PC-3 (cell line): ENCODE data around the gene SUPT16H. TPM values are rescaled to one million over a fixed set of nuclear protein-coding genes. Genes with fewer than 3 reads are reported as not detected.

Experiments
- ATAC-seq: fragments of 200-7000 bp; cut with Tn5 transposase; 2 replicates; pipeline ENCODE4 v1.9.1; 2020; ENCODE audit warnings: mild to moderate bottlenecking, moderate library complexity
- BruUV-seq: library from RNA; stranded (reverse); fragments of 400-500 nt; replicated peaks from 2 replicates; lab custom pipeline; 2021; lab: Mats Ljungman, UMichigan
- CTCF ChIA-PET: fragments of 300-600 bp; sonication (Branson Sonifier 250); formaldehyde crosslinking; loops from one replicate; lab custom pipeline; 2022; ENCODE audit warnings: antibody characterized with exemption; lab: Charles Lee
- POLR2A ChIA-PET: fragments of 300-600 bp; sonication (Branson Sonifier 250); formaldehyde crosslinking; loops from one replicate; lab custom pipeline; 2022; ENCODE audit warnings: antibody characterized with exemption; ENCODE audit not compliant: unreplicated experiment; lab: Charles Lee
- DNase-seq: peaks from one replicate; pipeline ENCODE4 v3.0.0-alpha.2; 2015
- H2AFZ ChIP-seq: fragments of 300-600 bp; sonication (generic); 2 replicates; pipeline ENCODE4 v1.6.0; 2016; ENCODE audit warnings: antibody characterized with exemption, low read length
- H3F3A ChIP-seq: fragments of 300-600 bp; sonication (generic); one replicate; pipeline ENCODE4 v1.6.0; 2017; ENCODE audit warnings: antibody characterized with exemption, low read length, control low read depth, mild to moderate bottlenecking; ENCODE audit not compliant: unreplicated experiment
- H3K27ac ChIP-seq: fragments of 300-600 bp; sonication (generic); 2 replicates; pipeline ENCODE4 v1.5.1; 2016; ENCODE audit warnings: mild to moderate bottlenecking, low read length
- H3K27me3 ChIP-seq: fragments of 300-600 bp; sonication (generic); 2 replicates; pipeline ENCODE4 v1.6.1; 2016; ENCODE audit warnings: low read length, mixed read lengths
- H3K36me3 ChIP-seq: fragments of 300-600 bp; sonication (generic); 2 replicates; pipeline ENCODE4 v1.6.1; 2016; ENCODE audit warnings: low read depth, mixed run types, low read length, mixed read lengths
- H3K4me1 ChIP-seq: fragments of 300-600 bp; sonication (generic); 2 replicates; pipeline ENCODE4 v1.5.1; 2016; ENCODE audit warnings: low read length; ENCODE audit not compliant: insufficient read depth
- H3K4me2 ChIP-seq: fragments of 300-600 bp; sonication (generic); 2 replicates; pipeline ENCODE4 v1.6.0; 2016; ENCODE audit warnings: low read length
- H3K4me3 ChIP-seq: fragments of 300-600 bp; sonication (generic); 2 replicates; pipeline ENCODE4 v1.5.1; 2016; ENCODE audit warnings: mild to moderate bottlenecking, low read length, mixed read lengths
- H3K79me2 ChIP-seq: fragments of 300-600 bp; sonication (generic); 2 replicates; pipeline ENCODE4 v1.6.1; 2017; ENCODE audit warnings: low read length, mixed read lengths
- H3K9ac ChIP-seq: fragments of 300-600 bp; sonication (generic); 2 replicates; pipeline ENCODE4 v1.6.0; 2016; ENCODE audit warnings: mild to moderate bottlenecking, low read length
- H3K9me2 ChIP-seq: fragments of 300-600 bp; sonication (generic); replicated peaks from 2 replicates; pipeline ENCODE4 v1.6.1; 2016; ENCODE audit warnings: mixed run types, low read length, mixed read lengths
- H3K9me3 ChIP-seq: fragments of 300-600 bp; sonication (generic); 2 replicates; pipeline ENCODE4 v1.6.1; 2016; ENCODE audit warnings: low read length, mixed read lengths
- H4K20me1 ChIP-seq: fragments of 300-600 bp; sonication (generic); 2 replicates; pipeline ENCODE4 v1.6.1; 2016; ENCODE audit warnings: low read length, mixed read lengths
- CTCF ChIP-seq: fragments of 300-600 bp; sonication (generic); conservative IDR thresholded peaks from 2 replicates; pipeline ENCODE4 v1.5.1; 2017; ENCODE audit warnings: antibody characterized with exemption, low read depth, mild to moderate bottlenecking, low read length
- EZH2 ChIP-seq: fragments of 300-600 bp; sonication (generic); IDR thresholded peaks from one replicate; pipeline ENCODE4 v1.6.1; 2017; ENCODE audit warnings: antibody characterized with exemption, mild to moderate bottlenecking, low read length; ENCODE audit not compliant: unreplicated experiment
- EZH2phosphoT487 ChIP-seq: fragments of 300-600 bp; sonication (generic); IDR thresholded peaks from 2 replicates; pipeline ENCODE4 v1.6.1; 2018; ENCODE audit warnings: mild to moderate bottlenecking, antibody characterized with exemption, low read length, borderline replicate concordance
- intact Hi-C: fragments of 100-400 bp; cut with micrococcal nuclease; formaldehyde crosslinking; loops from 2 replicates; pipeline ENCODE4 v1.9.0; 2023
- total RNA-seq: library from RNA; depleted of rRNA; stranded (reverse); fragments of >200 nt; gene quantifications from 2 replicates; pipeline ENCODE4 v1.2.3, GENCODE V29; 2014

Gene SUPT16H
- total RNA-seq, 1 experiment from 2014 or later: 92.6 TPM

GRCh38 chr14:21346532-21347135 lies 37.2 kb downstream of the SUPT16H start:
- Histone ChIP-seq H3K4me3 (no peak overlapping the region), H3K27ac (no peak overlapping the region), H3K36me3 (peaks cover 5% of the 10 kb centered on the region; the same call in 1 of the 2 replicates), H3K4me1 (no peaks in the 10 kb centered on the region), H3K27me3 (no peaks in the 10 kb centered on the region), H3K9me2 (no peaks in the 10 kb centered on the region), H3K4me2 (no peak overlapping the region), H4K20me1 (no peaks in the 10 kb centered on the region), H2AFZ (no peak overlapping the region), H3K9ac (no peak overlapping the region), H3F3A (no peaks in the 10 kb centered on the region), H3K79me2 (no peaks in the 10 kb centered on the region), H3K9me3 (no peaks in the 10 kb centered on the region)
- DNase-seq (no peak), ATAC-seq (no peak)
- TF ChIP-seq EZH2 (no peak), CTCF (no peak), EZH2phosphoT487 (no peak)
- ChIA-PET POLR2A (interaction anchor here (0.5 to 0.6 kb wide), 2 partner anchors 17 to 74 kb away, joined by 3 to 15 read pairs; no protein-coding TSS in a partner anchor), CTCF (no interaction called here)
- no TSS peak for BruUV-seq
- intact Hi-C loops: loop anchor here (10.0 kb wide), 1 partner anchor 1428 kb away; no protein-coding TSS in a partner anchor

DNA sequence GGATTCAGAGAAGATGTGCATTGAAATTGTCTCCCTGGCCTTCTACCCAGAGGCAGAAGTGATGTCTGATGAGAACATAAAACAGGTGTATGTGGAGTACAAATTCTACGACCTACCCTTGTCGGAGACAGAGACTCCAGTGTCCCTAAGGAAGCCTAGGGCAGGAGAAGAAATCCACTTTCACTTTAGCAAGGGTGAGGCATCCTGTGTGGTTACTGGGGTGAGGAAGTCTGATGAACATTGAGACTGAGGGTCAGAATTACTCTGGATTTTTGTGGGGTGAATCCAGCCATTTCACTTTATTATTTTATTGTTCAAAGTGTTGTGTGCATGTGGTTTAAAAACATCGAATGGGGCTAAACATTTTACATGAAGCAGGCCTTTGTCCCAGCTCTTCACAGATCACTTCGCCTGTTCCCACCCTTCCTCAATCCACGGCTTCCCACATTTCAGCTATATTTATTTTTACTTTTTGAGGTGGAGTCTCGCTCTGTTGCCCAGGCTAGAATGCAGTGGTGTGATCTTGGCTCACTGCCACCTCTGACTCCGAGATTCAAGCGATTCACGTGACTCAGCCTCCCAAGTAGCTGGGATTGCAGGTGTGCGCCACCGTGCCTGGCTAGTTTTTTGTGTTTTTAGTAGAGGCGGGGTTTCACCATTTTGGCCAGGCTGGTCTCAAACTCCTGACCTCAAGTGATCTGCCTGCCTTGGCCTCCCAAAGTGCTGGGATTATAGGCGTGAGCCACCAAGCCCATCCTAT lies 40.6 kb downstream of the SUPT16H start:
- Histone ChIP-seq H3K36me3 (no peaks in the 10 kb centered on the region), H3K4me2 (no peak overlapping the region), H3F3A (no peaks in the 10 kb centered on the region), H3K9me3 (no peaks in the 10 kb centered on the region), H2AFZ (no peak overlapping the region), H3K9me2 (no peaks in the 10 kb centered on the region), H3K27me3 (0 out of 2 replicates have a peak, but pooled peaks cover 3% of the 10 kb centered on the region), H4K20me1 (no peaks in the 10 kb centered on the region), H3K27ac (no peak overlapping the region), H3K9ac (no peak overlapping the region), H3K79me2 (no peaks in the 10 kb centered on the region), H3K4me3 (no peak overlapping the region), H3K4me1 (no peaks in the 10 kb centered on the region)
- TF ChIP-seq EZH2phosphoT487 (no peak), EZH2 (no peak), CTCF (no peak)
- CTCF ChIA-PET: no interaction called here
- ATAC-seq: no peak
- intact Hi-C loops: loop anchor here (10.0 kb wide), 1 partner anchor 1432 kb away; no protein-coding TSS in a partner anchor
- POLR2A ChIA-PET: no interaction called here
- BruUV-seq: no TSS peak
- no peak for DNase-seq
